GM12878 (cell line): ENCODE data around the gene KNSTRN. TPM values are rescaled to one million over a fixed set of nuclear protein-coding genes. Genes with fewer than 3 reads are reported as not detected.
A peak's percentile ranks its signal among the peaks of the same experiment; 100 is the strongest.

Experiments used
- BCL3 ChIP-seq: IDR thresholded peaks from 2 replicates; pipeline ENCODE4 v1.6.1; 2011; ENCODE audit warnings: borderline replicate concordance, low read depth, mild to moderate bottlenecking, moderate library complexity, low read length; ENCODE audit not compliant: insufficient read depth, poor library complexity, severe bottlenecking
- E4F1 ChIP-seq: fragments of 450-650 bp; IDR thresholded peaks from 2 replicates; pipeline ENCODE4 v1.6.1; 2018; ENCODE audit warnings: borderline replicate concordance, mild to moderate bottlenecking; ENCODE audit not compliant: partially characterized antibody
- ELK1 ChIP-seq: IDR thresholded peaks from 2 replicates; pipeline ENCODE4 v1.6.1; 2012; ENCODE audit warnings: low read depth, low read length, improper control_type of control experiment
- JUND ChIP-seq: IDR thresholded peaks from 2 replicates; pipeline ENCODE4 v1.6.1; 2012; ENCODE audit warnings: low read depth, mild to moderate bottlenecking, low read length, improper control_type of control experiment, moderate library complexity
- RAD21 ChIP-seq: IDR thresholded peaks from 2 replicates; pipeline ENCODE4 v1.6.1; 2011; ENCODE audit warnings: mild to moderate bottlenecking, low read depth, low read length, moderate library complexity; ENCODE audit not compliant: insufficient read depth
- SUPT20H ChIP-seq: IDR thresholded peaks from 2 replicates; pipeline ENCODE4 v1.6.1; 2011; ENCODE audit warnings: low read depth, mild to moderate bottlenecking, low read length, moderate library complexity, borderline replicate concordance; ENCODE audit not compliant: control insufficient read depth
- TARDBP ChIP-seq: IDR thresholded peaks from 2 replicates; pipeline ENCODE4 v1.6.1; 2016; ENCODE audit warnings: borderline replicate concordance
- USF1 ChIP-seq: IDR thresholded peaks from 2 replicates; pipeline ENCODE4 v1.6.1; 2011; ENCODE audit warnings: borderline replicate concordance, low read depth, mild to moderate bottlenecking, moderate library complexity, mixed read lengths, low read length; ENCODE audit not compliant: insufficient read depth; ENCODE audit errors: extremely low read length
- WRNIP1 ChIP-seq: IDR thresholded peaks from 2 replicates; pipeline ENCODE4 v1.6.1; 2011; ENCODE audit warnings: low read depth, low read length, improper control_type of control experiment, borderline replicate concordance
- ZBTB4 ChIP-seq: fragments of 450-650 bp; formaldehyde crosslinking; IDR thresholded peaks from 2 replicates; pipeline ENCODE4 v1.4.0; 2022; ENCODE audit warnings: mild to moderate bottlenecking, moderate library complexity
- ZNF687 ChIP-seq: fragments of 450-650 bp; IDR thresholded peaks from 2 replicates; pipeline ENCODE4 v1.6.1; 2017; ENCODE audit warnings: mild to moderate bottlenecking, moderate library complexity
- polyA plus RNA-seq, 11 experiments: library from polyadenylated mRNA; depleted of rRNA in 4 of 11; unstranded in 6 of 11; stranded (reverse) in 5 of 11; fragments of >200 nt; fragmentation: Nextera tagmentation in 4 of 11; fragmentation: Illumina TruSeq in 1 of 11; extraction: Ambion mirVana in 4 of 11; extraction: Trizol in 1 of 11; gene quantifications; 1 replicate in 1 of 11; 2 replicates in 10 of 11; pipeline versions ENCODE4 v1.2.1 to v1.2.3, GENCODE V29; 2011 to 2016; ENCODE audit warnings: inconsistent platforms in 2 of 11, missing spikeins in 2 of 11, low read depth in 1 of 11
- total RNA-seq, 4 experiments: library from RNA; depleted of rRNA in 3 of 4; stranded (reverse); fragments of >200 nt in 3 of 4; fragmentation: Illumina TruSeq in 1 of 4; extraction: Trizol in 1 of 4; gene quantifications; 2 replicates each; pipeline versions ENCODE4 v1.2.1 to v1.2.3, GENCODE V29; 2013 to 2021

KNSTRN gene
- total and polyA plus RNA-seq, 10 of the 15 experiments (the other 5 are each of a cell fraction or from before 2014, with no cell fraction given) = 30.3 to 72.1 (median 47.1) TPM

GRCh38 chr15:40382580-40383456 lies at the start of gene KNSTRN (continued):
- no peak for TF ChIP-seq ZBTB4
- no peak for TF ChIP-seq SUPT20H
- no peak for TF ChIP-seq USF1
- no peak for TF ChIP-seq BCL3
- 0 out of 2 replicates have a peak, but pooled peaks have one; percentile 19 for TF ChIP-seq ELK1
- no peak for TF ChIP-seq ZNF687
- TF ChIP-seq WRNIP1 = no peak
- no peak for TF ChIP-seq E4F1
- no peak for TF ChIP-seq RAD21
- TF ChIP-seq JUND = no peak
- no peak for TF ChIP-seq TARDBP
